Hematopoietic multipotent progenitor cell treated with erythropoietin and hydrocortisone succinate and interleukin-3 and kit ligand, for 4 days (in vitro differentiated cells): ENCODE data around the gene AASS.
A peak's percentile ranks its signal among the peaks of the same experiment; 100 is the strongest.

Source experiments
- DNase-seq: peaks from one replicate; pipeline ENCODE4 v3.0.0-alpha.2; 2015

The AASS gene

GRCh38 chr7:122103064-122103463 lies 41.0 kb downstream of the AASS start:
- DNase-seq = no peak

DNA sequence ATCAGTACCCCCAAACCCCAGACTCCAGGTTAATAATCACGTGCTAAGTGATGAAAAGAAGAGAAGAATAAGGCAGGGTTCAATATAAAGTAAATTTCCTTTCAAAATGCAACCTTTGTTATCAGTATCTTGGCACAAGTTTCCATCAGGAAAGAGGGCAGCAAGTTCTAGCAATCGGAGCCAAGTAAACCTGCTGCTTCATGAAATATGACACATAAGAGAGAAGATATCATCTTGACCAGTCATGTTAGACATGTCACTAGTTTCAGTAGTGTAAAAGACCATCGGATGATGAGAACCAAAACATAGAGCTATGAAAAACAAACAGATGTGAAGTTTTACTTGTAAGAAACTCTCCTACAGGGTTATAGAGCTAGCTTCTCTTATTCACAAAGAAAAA lies 44.0 kb downstream of the AASS start:
- DNase-seq = peak; percentile 3

DNA sequence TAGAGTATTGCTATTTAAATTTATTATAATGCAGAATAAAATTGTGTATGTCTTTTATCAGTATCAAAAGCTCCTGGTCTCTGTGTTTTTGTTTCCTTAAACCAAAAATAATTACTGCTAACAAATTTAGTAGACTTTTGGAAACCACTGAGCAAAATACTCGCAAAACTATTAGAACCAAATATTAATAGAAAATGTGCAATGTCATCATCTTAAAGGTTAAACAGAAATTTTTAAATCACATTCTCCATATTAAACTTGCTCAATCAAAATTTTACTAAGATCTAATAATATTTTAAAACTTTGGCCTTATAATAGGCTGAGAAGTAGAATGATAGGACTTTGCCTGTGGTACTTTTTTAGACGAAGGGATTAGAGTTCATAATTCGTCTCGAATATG lies 48.4 kb downstream of the AASS start:
- DNase-seq = no peak

GRCh38 chr7:122094549-122094948 lies 49.5 kb downstream of the AASS start:
- no peak for DNase-seq

DNA sequence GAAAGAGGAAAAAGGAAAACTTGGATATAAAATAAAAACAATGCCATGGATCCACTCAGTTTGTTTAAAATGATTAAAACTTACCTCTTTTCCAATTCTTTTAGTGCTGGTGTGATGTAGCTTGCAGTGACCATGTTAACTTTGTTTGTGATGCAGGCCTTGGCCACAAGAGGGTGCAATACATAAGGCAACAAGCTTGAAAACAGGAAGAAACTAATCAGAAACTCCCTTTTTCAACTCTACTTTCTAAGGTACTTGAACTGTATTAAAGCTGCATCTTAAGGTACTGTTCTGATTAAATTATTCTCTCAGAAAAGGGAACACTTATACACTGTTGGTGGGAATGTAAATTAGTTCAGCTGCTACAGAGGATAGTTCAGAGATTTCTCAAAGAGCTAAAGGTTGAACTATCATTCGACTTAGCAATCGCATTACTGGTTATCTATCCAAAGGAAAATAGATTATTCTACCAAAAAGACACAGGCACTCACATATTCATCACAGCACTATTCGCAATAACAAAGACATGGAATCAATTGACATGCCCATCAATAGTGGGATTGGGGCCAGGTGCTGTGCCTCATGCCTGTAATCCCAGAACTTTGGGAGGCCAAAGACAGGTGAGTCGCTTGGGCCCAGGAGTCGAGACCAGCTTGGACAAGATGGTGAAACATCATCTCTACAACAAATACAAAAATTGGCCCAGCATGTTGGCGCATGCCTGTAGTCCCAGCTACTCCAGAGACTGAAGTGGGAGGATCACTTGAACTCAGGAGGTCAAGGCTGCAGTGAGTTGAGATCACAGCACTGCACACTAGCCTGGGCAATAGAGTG lies 50.9 kb downstream of the AASS start:
- peak; percentile 88 for DNase-seq

DNA sequence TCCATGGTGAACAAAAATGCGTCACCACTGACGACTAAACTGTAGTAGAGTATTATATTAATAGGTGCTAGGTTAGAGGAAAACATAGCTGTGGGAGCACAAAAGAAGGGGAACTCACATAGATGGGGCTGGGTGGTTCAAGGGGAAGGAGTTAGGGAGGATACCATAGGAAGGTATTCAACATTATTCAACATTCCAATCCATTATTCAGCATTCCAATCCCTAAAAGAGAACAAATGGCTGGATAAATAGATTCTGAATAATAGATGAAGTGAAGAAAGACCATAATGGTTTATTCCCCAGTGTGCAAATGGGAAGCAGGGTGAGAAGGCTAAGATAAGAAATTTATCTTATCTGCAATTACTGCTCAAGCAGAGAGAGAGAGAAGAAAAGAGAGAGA lies 61.4 kb downstream of the AASS start:
- DNase-seq = no peak

GRCh38 chr7:122082160-122082559 lies 61.9 kb downstream of the AASS start:
- DNase-seq = no peak

GRCh38 chr7:122073635-122074034 lies 70.4 kb downstream of the AASS start:
- no peak for DNase-seq

- no peak for DNase-seq
These were observed 71.0 kb downstream of the AASS start for GRCh38 chr7:122072924-122073599.

GRCh38 chr7:122072272-122072671 lies 71.8 kb downstream of the AASS start:
- no peak for DNase-seq

GRCh38 chr7:122070834-122071233 lies 73.2 kb downstream of the AASS start:
- no peak for DNase-seq

DNA sequence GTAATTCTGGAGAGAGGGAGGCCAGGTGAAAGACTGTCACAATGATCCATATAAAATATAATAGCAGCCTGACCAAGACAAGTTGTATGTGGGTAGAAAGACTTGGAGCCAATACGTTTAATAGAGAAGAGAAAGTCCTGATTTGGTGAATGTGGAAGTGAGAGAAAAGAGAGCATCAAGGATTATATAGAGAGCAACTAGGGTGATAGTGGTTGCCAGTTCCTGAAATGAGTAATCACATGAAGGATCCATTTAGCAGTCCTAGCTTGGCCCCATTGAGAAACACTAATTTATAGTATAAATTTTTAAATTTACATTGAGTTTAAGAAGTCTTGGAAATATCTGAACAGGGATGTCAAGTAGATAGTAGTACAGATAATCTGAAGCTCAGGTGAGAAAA lies 74.0 kb downstream of the AASS start:
- DNase-seq = no peak

GRCh38 chr7:122068999-122069398 lies 75.0 kb downstream of the AASS start:
- DNase-seq = no peak

DNA sequence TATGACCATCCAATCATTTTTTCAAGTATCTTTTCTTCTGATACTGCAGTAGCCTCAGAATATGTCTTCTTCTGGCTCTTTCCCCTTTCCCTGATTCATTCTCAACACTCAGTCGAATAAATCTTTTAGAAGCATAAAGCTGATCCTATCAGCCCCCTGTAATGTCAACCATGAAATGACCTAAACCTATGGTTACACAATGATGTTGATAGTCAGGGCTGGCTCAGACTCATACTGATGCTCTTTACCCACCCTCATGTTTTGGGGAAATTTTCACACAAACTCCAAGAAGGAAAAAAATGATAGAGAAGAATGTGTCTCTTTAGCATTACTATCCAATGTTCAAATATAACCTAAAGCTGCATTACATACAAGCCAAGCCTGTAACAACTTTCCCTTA lies 76.0 kb downstream of the AASS start:
- no peak for DNase-seq

DNA sequence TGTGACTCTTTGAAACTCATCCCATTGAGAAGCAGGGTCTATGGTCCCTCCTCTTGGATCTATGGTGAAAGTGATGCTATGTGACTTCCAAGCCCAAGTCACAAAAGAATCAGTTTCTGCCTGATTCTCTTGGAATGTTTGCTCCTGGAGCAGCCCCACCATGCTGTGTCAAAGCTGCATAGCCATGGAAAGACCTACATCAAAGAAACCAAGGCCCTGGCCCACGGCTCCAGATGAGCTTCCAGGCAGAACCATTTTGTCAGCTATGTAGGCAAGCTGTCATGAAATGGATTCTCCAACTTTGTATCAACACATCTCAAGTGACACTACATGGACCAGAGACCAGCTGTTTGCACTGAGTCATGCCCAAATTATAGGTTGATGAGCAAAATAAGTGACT lies 77.0 kb downstream of the AASS start:
- no peak for DNase-seq

DNA sequence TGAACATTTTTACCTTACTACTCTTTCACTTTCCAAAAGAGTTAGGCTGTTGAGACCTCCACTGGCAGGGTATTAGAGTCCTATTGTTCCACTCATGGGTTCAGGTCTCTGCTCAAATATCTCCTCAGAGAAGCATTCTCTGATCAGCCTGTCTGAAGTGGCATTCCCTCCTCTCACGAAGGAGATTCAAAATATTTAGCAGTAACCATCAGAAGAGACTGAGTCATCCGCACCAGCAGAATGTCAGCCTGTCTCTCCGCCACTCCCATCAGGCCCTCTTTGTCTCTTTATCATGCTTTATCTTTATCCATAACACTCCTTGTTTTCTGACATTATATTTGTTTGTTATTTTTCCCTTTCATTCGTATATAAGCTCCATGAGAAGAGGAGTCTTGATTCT lies 79.1 kb downstream of the AASS start:
- DNase-seq = no peak

DNA sequence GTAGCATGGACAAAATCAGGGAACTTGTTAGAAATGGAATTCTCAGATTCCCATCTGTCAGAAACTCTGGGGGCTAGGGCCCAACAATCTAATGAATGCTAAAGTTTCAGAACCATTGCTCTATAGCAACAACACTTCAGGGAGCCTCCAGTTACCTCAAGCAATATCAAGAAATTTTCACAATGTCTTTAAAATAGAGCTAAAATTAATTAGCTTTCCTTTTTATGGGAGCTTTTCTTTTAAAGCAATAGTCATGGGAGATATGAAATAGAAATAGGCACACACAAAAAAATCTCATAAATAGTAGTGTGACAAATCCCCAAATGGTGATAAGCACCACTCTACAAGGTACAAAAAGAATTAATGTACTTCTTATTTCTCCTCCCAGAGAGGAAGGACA lies 80.9 kb downstream of the AASS start:
- DNase-seq = no peak

DNA sequence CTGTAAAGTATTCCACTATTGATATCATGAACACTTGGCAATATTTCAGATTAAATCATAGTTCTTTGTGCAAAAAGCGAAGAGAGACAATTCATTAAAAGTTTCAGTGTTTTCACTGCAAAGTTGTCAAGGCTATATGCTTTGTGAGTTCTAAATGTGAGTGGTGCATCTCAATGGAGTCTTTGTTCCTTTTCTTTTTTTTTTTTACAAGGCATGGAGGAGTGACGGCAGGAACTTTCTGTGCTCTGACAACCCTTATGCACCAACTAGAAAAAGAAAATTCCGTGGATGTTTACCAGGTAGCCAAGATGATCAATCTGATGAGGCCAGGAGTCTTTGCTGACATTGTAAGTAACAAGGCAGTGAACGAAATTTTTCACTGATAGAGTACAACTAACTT lies 84.5 kb downstream of the AASS start:
- DNase-seq = no peak

- DNase-seq = no peak
These were observed 87.1 kb downstream of the AASS start for GRCh38 chr7:122056977-122057376.

DNA sequence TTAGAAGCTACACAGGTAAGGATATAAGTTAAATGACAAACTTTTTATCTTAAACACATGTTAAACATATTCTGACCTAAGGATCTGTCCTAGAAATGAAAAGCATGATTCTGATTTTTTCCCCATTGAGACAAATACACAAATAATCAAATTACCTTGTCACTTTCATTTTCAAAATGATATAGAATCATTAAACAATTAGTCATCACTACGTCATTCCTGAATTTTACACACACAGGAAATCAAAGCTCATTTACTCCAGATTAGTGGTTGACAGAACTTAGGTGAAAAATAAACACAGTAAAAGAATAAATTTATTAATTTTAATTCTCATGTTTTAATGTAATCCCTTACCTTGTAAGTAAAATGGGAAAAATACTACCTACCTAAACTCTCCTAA lies 89.0 kb downstream of the AASS start:
- no peak for DNase-seq

DNA sequence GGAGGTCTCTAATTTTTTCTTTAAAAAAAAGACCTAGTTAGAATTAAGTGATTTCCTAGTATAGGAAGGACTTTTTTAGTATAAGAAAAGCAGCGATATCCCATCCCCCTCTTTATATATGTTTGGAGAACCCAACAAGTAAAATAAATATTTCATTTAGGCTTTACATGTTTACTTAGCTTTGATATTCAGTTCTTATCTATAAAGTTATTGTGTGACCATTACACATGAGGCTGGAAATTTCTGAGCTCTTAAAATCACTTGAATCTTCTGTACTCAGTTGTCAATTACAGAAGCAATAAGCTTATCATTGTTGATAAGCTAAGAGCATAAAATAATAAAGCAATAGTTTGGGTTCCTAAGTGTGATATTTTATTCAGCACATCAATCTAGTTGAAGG lies 89.7 kb downstream of the AASS start:
- no peak for DNase-seq

- no peak for DNase-seq
These were observed 97.6 kb downstream of the AASS start for GRCh38 chr7:122046402-122046801.

DNA sequence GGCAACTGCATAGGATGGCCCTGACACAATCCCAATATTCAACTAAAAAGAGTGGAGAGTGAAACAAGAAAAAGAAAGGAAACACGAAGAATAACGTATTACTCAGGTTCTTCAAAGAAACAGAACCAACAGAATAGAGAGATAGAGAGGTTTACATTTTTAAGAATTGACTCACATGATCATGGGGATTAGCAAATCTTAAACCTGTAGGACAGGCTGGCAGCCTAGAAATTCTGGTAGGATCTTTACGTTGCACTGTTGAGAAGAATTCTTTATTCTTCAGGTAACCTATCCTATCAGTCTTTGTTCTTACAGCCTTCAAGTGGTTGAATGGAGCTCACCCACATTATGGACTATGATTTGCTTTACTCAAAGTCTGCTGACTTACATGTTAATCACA lies 103.9 kb downstream of the AASS start:
- DNase-seq = no peak

GRCh38 chr7:122038904-122039303 lies 105.1 kb downstream of the AASS start:
- DNase-seq = no peak

DNA sequence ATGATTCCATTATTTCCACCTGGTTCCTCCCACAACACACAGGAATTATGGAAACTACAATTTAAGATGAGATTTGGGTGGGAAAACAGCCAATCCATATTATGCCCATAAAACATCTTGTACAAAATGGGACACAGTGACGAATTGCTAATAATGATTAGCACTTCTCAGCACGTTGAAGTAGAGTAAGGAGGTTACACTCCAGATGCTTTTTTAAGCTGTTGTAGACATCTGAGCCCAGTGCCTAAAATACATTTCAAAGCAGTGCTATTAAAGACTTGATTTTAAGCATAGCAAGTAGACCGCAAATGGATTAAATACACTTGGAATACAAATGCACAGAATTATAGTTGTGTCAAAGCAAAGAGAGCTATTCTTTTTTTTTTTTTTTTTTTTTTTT lies 105.9 kb downstream of the AASS start:
- DNase-seq = no peak
